Stomach (tissue), 9 donors: Measurements from ENCODE around the gene NCAM1. TPM values are rescaled to one million over a fixed set of nuclear protein-coding genes. Genes with fewer than 3 reads are reported as not detected.

ENCODE experiments used
- DNase-seq, 2 donors: peaks; one replicate each; pipeline versions ENCODE4 v3.0.0 to v3.0.0-alpha.2; 2013 to 2019
- H3K27ac ChIP-seq, 5 donors: fragments of 200-600 bp in 4 of 5; sonication (generic) in 4 of 5; one replicate each; pipeline ENCODE4 v1.5.1; 2013 to 2019; ENCODE audit warnings: mild to moderate bottlenecking in 1 of 5, moderate library complexity in 1 of 5
- H3K27me3 ChIP-seq, 3 donors: fragments of 200-600 bp; sonication (generic); one replicate each; pipeline ENCODE4 v1.5.1; 2017 to 2019; ENCODE audit warnings: mixed run types in 1 of 3
- H3K36me3 ChIP-seq, 4 donors: fragments of 200-600 bp; sonication (generic); 1 replicate in 3 of 4; 2 replicates in 1 of 4; pipeline ENCODE4 v1.5.1; 2016 to 2019
- H3K4me1 ChIP-seq, 4 donors: fragments of 200-600 bp; sonication (generic); one replicate each; pipeline ENCODE4 v1.5.1; 2016 to 2019
- H3K4me3 ChIP-seq, 4 donors: fragments of 200-600 bp; sonication (generic) in 3 of 4; one replicate each; pipeline ENCODE4 v1.5.1; 2016 to 2019; ENCODE audit warnings: mild to moderate bottlenecking in 1 of 4
- H3K9me3 ChIP-seq, 4 donors: fragments of 200-600 bp; sonication (generic); one replicate each; pipeline ENCODE4 v1.5.1; 2016 to 2019
- EP300 ChIP-seq: sonication (generic); formaldehyde crosslinking; IDR thresholded peaks from one replicate; pipeline ENCODE4 v1.6.1; 2017; ENCODE audit warnings: antibody characterized with exemption
- POLR2A ChIP-seq, 4 donors: fragments of 450-650 bp; IDR thresholded peaks; one replicate each; pipeline ENCODE4 v1.6.1; 2016; ENCODE audit warnings: antibody characterized with exemption in 4 of 4, control low read depth in 2 of 4, mild to moderate bottlenecking in 1 of 4, moderate library complexity in 1 of 4
- POLR2AphosphoS5 ChIP-seq, 3 donors: sonication (generic); formaldehyde crosslinking; IDR thresholded peaks; one replicate each; pipeline ENCODE4 v1.6.1; 2016; ENCODE audit warnings: antibody characterized with exemption in 3 of 3
- WGBS, 5 donors: extraction: QIAGEN DNeasy Blood & Tissue Kit in 3 of 5; methylation state at CpG; one replicate each; pipeline versions ENCODE4 v1.1.5 to v1.1.7; 2013 to 2018; 5-methylcytosine and 5-hydroxymethylcytosine counted together
- intact Hi-C: fragments of 100-400 bp; cut with DNase I; formaldehyde crosslinking; loops from one replicate; pipeline ENCODE4 v1.15.1; 2023; ENCODE audit warnings: low total_unique reads
- polyA plus RNA-seq, 3 donors: library from polyadenylated mRNA; stranded (reverse); fragments of 200-250 nt; gene quantifications; one replicate each; pipeline ENCODE4 v1.2.3, GENCODE V29; 2013
- total RNA-seq, 5 donors: library from RNA; depleted of rRNA; stranded (reverse); fragments of >200 nt; gene quantifications; one replicate each; pipeline versions ENCODE4 v1.1.0 to v1.2.3, GENCODE V29; 2014 to 2016
- TF ChIP-seq, protein P1 (sequence below), 7 experiments: fragments of 450-650 bp in 4 of 7; fragments of 200-600 bp in 3 of 7; sonication (generic) in 3 of 7; IDR thresholded peaks; one replicate each; pipeline ENCODE4 v1.5.1; 2016 to 2019; ENCODE audit warnings: antibody characterized with exemption in 7 of 7, control low read depth in 2 of 7, mild to moderate bottlenecking in 1 of 7
- donor health status: healthy with polysubstance abuse.
- donor health status: Bipolar disorder and iron deficiency.
- donor health status: healthy.

NCAM1 gene
- total and polyA plus RNA-seq, 8 donors, result 5.7 to 84.8 (median 28.9) TPM

DNA sequence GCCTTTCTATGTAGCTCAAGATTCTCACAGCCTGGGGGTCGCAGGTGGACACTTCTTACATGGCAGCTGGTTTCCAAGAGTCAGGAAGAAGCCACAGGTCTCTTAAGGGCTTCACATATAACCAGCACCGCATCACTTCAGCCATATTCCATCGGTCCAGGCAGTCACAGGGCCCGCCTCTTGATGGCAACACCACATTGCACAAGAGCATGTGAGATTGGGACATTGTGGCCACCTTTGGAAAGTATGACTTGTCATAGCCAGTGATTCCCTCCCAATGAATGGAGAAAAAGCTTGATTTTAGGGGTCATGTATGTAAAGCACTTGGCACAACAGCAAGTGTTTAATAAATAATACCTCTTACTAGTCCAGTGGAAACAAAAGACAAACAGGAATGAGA, 98.3 kb downstream of the NCAM1 start:
- Histone ChIP-seq H3K9me3 (no peaks in the 10 kb centered on the region), H3K27me3 (no peaks in the 10 kb centered on the region), H3K36me3 (no peaks in the 10 kb centered on the region), H3K4me3 (no peak overlapping the region), H3K27ac (no peak overlapping the region), H3K4me1 (no peaks in the 10 kb centered on the region)
- WGBS, 5 donors, result 85 to 93% (median 90%) methylated on average over 4 of the region's 4 CpGs
- no peak for DNase-seq
- intact Hi-C loops, result no loop called here
- TF ChIP-seq EP300 (no peak), POLR2A (IDR thresholded peaks at IDR 0.05) (no peak), POLR2AphosphoS5 (IDR thresholded peaks at IDR 0.05) (no peak)
- TF ChIP-seq, protein P1, sequence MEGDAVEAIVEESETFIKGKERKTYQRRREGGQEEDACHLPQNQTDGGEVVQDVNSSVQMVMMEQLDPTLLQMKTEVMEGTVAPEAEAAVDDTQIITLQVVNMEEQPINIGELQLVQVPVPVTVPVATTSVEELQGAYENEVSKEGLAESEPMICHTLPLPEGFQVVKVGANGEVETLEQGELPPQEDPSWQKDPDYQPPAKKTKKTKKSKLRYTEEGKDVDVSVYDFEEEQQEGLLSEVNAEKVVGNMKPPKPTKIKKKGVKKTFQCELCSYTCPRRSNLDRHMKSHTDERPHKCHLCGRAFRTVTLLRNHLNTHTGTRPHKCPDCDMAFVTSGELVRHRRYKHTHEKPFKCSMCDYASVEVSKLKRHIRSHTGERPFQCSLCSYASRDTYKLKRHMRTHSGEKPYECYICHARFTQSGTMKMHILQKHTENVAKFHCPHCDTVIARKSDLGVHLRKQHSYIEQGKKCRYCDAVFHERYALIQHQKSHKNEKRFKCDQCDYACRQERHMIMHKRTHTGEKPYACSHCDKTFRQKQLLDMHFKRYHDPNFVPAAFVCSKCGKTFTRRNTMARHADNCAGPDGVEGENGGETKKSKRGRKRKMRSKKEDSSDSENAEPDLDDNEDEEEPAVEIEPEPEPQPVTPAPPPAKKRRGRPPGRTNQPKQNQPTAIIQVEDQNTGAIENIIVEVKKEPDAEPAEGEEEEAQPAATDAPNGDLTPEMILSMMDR (IDR thresholded peaks at IDR 0.05), result no peak

DNA sequence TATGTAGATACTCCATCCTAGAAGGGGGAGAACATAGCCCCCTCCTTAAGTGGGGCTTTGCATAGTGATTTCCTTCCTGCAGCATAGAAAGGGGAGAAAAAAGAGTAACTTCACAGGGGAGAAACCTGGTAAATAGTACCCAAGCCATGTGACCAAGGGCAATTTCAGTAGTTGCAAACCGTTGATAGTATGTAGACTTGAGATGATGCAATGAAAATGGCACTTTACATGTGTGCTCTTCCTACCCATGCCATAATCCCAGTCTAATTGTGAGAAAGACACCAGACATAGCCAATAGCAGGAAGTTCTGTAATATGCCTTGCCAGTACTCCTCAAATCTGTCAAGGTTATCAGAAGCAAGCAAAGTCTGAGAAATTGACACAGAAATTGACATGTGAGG, 104.1 kb downstream of the NCAM1 start:
- TF ChIP-seq POLR2A (IDR thresholded peaks at IDR 0.05) (no peak), POLR2AphosphoS5 (IDR thresholded peaks at IDR 0.05) (no peak), EP300 (no peak)
- TF ChIP-seq, protein P1 (IDR thresholded peaks at IDR 0.05), result no peak
- Histone ChIP-seq H3K4me1 (no peaks in the 10 kb centered on the region), H3K36me3 (no peaks in the 10 kb centered on the region), H3K27me3 (no peaks in the 10 kb centered on the region), H3K9me3 (no peaks in the 10 kb centered on the region), H3K27ac (no peak overlapping the region), H3K4me3 (no peak overlapping the region)
- no peak for DNase-seq
- intact Hi-C loops, result no loop called here
- 63 to 95% (median 73%) methylated on average over 1 of the region's 1 CpG for whole genome bisulfite sequencing, 5 donors

DNA sequence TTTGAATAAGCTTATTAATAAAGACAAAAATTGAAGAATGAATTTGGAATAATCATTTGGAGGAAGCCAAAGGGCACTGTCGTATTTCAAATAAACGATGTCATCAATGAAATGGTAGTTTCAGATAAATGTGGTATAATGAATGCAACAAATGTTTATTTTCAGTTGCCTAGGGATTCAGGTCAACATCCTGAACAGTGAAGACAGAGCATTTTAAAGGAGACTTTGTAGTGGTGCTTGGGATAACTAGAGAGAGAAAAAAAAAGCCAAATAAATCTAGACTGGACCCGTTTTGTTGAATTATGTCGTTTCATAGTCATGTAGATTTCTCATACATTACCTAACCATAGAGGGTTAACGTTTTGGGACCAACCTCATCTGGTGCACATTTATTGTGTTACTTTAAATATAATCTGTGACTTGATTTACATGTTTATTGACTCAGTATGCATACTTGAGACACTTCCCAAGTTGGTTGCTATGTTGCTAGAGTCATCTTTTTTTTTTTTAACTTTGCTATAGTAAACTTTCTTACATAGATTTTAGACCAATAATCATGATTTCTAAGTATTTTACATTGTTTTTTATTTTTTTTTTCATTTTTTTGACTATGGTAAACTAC, 111.1 kb downstream of the NCAM1 start:
- Histone ChIP-seq H3K36me3 (no peaks in the 10 kb centered on the region), H3K27ac (no peak overlapping the region), H3K9me3 (no peaks in the 10 kb centered on the region), H3K4me1 (no peaks in the 10 kb centered on the region), H3K4me3 (no peak overlapping the region), H3K27me3 (no peaks in the 10 kb centered on the region)
- intact Hi-C loops, result no loop called here
- 75 to 85% (median 82%) methylated on average over 5 of the region's 5 CpGs for WGBS, 5 donors
- no peak for DNase-seq
- TF ChIP-seq POLR2AphosphoS5 (IDR thresholded peaks at IDR 0.05), result no peak
- TF ChIP-seq, protein P1 (IDR thresholded peaks at IDR 0.05), result no peak
- no peak for TF ChIP-seq POLR2A (IDR thresholded peaks at IDR 0.05)
- no peak for TF ChIP-seq EP300

DNA sequence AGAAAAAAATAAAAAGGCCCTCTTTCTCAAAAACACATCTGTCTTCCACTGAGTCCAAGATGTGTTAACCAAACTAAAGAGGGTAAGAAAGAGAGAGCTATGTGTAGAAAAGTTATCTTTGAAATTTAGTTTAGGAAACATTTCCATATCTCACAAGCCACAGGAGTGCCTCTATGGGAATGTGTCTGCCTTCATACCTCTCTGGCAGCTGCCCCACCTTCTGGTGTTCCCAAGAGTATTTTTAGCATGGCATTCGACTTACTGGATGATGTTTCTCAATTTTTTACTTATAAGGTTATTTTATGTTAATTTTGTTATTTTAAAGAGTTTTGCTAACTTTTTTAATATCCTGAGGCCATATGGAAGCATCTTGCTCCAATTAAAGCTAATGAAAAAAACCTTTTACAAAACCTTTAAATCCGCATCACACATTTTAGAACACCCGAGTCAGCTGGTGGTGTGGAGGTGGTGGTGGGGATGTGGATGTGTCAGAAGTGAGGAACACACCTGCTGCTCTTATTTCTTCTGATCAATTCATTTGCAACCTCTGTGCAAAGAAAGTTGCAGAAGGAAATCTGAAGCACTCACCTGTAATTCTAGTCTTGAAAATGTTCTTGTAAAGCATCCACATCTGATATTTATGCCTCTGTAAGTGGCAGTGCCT, 112.2 kb downstream of the NCAM1 start:
- Histone ChIP-seq H3K27ac (no peak overlapping the region), H3K4me3 (no peak overlapping the region), H3K9me3 (no peaks in the 10 kb centered on the region), H3K4me1 (no peaks in the 10 kb centered on the region), H3K36me3 (no peaks in the 10 kb centered on the region), H3K27me3 (no peaks in the 10 kb centered on the region)
- WGBS, 5 donors, result 72 to 77% (median 74%) methylated on average over 3 of the region's 3 CpGs
- TF ChIP-seq POLR2AphosphoS5 (IDR thresholded peaks at IDR 0.05), result no peak
- intact Hi-C loops, result no loop called here
- no peak for DNase-seq

DNA sequence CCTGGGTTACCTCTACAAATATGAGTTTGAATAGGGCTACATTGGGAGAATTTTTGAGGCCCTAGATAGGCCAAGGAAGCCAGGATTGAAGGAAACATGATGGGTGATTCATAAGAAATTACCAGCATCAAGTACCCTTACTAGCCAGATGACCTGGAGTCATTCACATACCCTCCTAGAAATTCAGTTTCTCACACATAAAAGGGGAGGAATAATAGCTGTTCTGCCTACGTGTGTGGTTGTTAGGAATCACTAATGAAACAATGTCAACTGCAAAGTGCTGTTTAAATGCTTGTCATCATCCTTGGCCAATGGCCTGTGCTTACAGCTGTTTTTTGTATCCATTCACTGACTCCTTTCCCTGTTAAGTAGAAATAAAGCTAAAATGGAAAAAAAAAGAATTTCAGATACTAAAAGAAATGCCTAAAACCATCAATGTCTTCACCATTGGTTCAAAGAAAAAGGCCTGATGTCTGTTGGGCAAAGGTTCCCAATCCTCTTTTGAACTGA, 114.4 kb downstream of the NCAM1 start:
- Histone ChIP-seq H3K4me3 (no peak overlapping the region), H3K36me3 (no peaks in the 10 kb centered on the region), H3K27me3 (no peaks in the 10 kb centered on the region), H3K4me1 (no peaks in the 10 kb centered on the region), H3K9me3 (no peaks in the 10 kb centered on the region), H3K27ac (no peak overlapping the region)
- 50 to 75% (median 65%) methylated on average over 1 of the region's 1 CpG for WGBS, 5 donors
- DNase-seq, result no peak
- no peak for TF ChIP-seq POLR2A (IDR thresholded peaks at IDR 0.05)
- no peak for TF ChIP-seq EP300
- TF ChIP-seq, protein P1 (IDR thresholded peaks at IDR 0.05), result no peak
- no peak for TF ChIP-seq POLR2AphosphoS5 (IDR thresholded peaks at IDR 0.05)
- intact Hi-C loops, result no loop called here
